ENCODE results near the gene PLD3. TPM values are rescaled to one million over a fixed set of nuclear protein-coding genes. Genes with fewer than 3 reads are reported as not detected.

Gene PLD3
- total RNA-seq, 2 experiments from 2014 or later = 109 to 114 TPM

- Histone ChIP-seq H3K4me1 (ENCODE audit: insufficient read depth, low read length, poor library complexity, severe bottlenecking) (no peaks in the 10 kb centered on the region), H3K79me2 (ENCODE audit: insufficient read depth, low read depth, low read length) (no peaks in the 10 kb centered on the region), H4K20me1 (ENCODE audit: insufficient read depth, low read length) (no peaks in the 10 kb centered on the region), H3K36me3 (ENCODE audit: insufficient read depth, low read length) (no peaks in the 10 kb centered on the region), H3K4me2 (ENCODE audit: low read length) (no peak within 1 kb of the TSS), H2AFZ (ENCODE audit: low read length) (no peak within 1 kb of the TSS), H3K9me2 (ENCODE audit: insufficient read depth, low read length) (no peaks in the 10 kb centered on the region), H3K4me3 (ENCODE audit: low read depth, low read length, poor library complexity, severe bottlenecking) (no peak within 1 kb of the TSS), H3K9me3 (ENCODE audit: low read length) (no peaks in the 10 kb centered on the region), H3K27ac (ENCODE audit: low read depth, low read length, poor library complexity, severe bottlenecking) (no peak within 1 kb of the TSS)
- TF ChIP-seq EZH2phosphoT487 (IDR thresholded peaks at IDR 0.05; ENCODE audit: borderline replicate concordance, low read depth, low read length) = no peak
- TF ChIP-seq, protein P1, sequence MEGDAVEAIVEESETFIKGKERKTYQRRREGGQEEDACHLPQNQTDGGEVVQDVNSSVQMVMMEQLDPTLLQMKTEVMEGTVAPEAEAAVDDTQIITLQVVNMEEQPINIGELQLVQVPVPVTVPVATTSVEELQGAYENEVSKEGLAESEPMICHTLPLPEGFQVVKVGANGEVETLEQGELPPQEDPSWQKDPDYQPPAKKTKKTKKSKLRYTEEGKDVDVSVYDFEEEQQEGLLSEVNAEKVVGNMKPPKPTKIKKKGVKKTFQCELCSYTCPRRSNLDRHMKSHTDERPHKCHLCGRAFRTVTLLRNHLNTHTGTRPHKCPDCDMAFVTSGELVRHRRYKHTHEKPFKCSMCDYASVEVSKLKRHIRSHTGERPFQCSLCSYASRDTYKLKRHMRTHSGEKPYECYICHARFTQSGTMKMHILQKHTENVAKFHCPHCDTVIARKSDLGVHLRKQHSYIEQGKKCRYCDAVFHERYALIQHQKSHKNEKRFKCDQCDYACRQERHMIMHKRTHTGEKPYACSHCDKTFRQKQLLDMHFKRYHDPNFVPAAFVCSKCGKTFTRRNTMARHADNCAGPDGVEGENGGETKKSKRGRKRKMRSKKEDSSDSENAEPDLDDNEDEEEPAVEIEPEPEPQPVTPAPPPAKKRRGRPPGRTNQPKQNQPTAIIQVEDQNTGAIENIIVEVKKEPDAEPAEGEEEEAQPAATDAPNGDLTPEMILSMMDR (conservative IDR thresholded peaks at IDR 0.05; ENCODE audit: low read length) = no peak
- ChIA-PET CTCF (ENCODE audit: unreplicated experiment) (no interaction called here), POLR2A (no interaction called here)
- no TSS peak for BruUV-seq (replicated peaks)
- no peak for DNase-seq (ENCODE audit: low spot score)
- intact Hi-C loops (cut with micrococcal nuclease; ENCODE audit: unreplicated experiment) = no loop called here
These were observed 41.7 kb downstream of the PLD3 start, which contains the start of gene HIPK4 for GRCh38 chr19:40390084-40390742. TSS of gene HIPK4 (minus strand) at chr19:40390181. CDS start at chr19:40389902, 279 bp downstream.

GRCh38 chr19:40392123-40392522, 43.6 kb downstream of the PLD3 start:
- Histone ChIP-seq H4K20me1 (ENCODE audit: insufficient read depth, low read length) (no peaks in the 10 kb centered on the region), H2AFZ (ENCODE audit: low read length) (no peak overlapping the region), H3K9me3 (ENCODE audit: low read length) (no peaks in the 10 kb centered on the region), H3K79me2 (ENCODE audit: insufficient read depth, low read depth, low read length) (no peaks in the 10 kb centered on the region), H3K4me2 (ENCODE audit: low read length) (no peak overlapping the region), H3K36me3 (ENCODE audit: insufficient read depth, low read length) (no peaks in the 10 kb centered on the region), H3K9me2 (ENCODE audit: insufficient read depth, low read length) (no peaks in the 10 kb centered on the region), H3K27ac (ENCODE audit: low read depth, low read length, poor library complexity, severe bottlenecking) (no peak overlapping the region), H3K4me1 (ENCODE audit: insufficient read depth, low read length, poor library complexity, severe bottlenecking) (no peaks in the 10 kb centered on the region), H3K4me3 (ENCODE audit: low read depth, low read length, poor library complexity, severe bottlenecking) (no peak overlapping the region)
- no peak for DNase-seq (ENCODE audit: low spot score)
- ChIA-PET POLR2A (no interaction called here), CTCF (ENCODE audit: unreplicated experiment) (no interaction called here)
- BruUV-seq (replicated peaks) = no TSS peak
- intact Hi-C loops (cut with micrococcal nuclease; ENCODE audit: unreplicated experiment) = no loop called here
- TF ChIP-seq EZH2phosphoT487 (IDR thresholded peaks at IDR 0.05; ENCODE audit: borderline replicate concordance, low read depth, low read length) = no peak
- TF ChIP-seq, protein P1 (conservative IDR thresholded peaks at IDR 0.05; ENCODE audit: low read length) = no peak

DNA sequence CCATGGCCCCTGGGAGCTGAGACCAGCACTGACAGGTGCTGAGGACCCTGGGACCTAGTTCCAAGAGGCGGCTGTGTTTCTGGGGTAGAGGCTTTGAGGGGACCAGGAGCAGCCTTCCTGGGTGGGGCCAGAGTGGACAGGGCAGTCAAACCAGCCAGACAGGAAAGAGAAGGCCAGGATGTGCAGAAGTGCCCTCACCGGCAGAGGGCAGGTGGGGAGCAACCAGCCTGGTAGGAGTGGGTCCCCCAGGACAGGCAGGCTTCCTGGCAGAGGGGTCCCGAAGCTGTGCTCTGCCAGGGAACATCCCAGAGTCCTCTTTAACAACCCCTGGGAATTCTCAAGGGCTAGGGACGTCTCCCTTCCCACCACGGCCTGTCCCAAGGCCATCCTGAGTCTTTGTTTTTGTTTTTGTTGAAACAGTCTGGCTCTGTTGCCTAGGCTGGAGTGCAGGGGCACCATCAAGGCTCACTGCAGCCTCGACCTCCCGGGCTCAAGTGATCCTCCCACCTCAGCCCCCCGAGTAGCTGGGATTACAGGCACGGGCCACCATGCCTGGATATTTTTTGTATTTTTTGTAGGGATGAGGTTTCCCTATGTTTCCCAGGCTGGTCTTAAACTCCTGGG, 44.5 kb downstream of the PLD3 start:
- CTCF ChIA-PET (ENCODE audit: unreplicated experiment) = no interaction called here
- POLR2A ChIA-PET = no interaction called here

More for the DNA sequence above, 44.5 kb downstream of the PLD3 start:
- H3K4me1 ChIP-seq (ENCODE audit: insufficient read depth, low read length, poor library complexity, severe bottlenecking) = no peaks in the 10 kb centered on the region
- BruUV-seq (replicated peaks) = no TSS peak
- H3K4me2 ChIP-seq (ENCODE audit: low read length) = no peak overlapping the region
- H3K36me3 ChIP-seq (ENCODE audit: insufficient read depth, low read length) = no peaks in the 10 kb centered on the region
- peak; percentile 51 for DNase-seq (ENCODE audit: low spot score)
- no peak for TF ChIP-seq EZH2phosphoT487 (IDR thresholded peaks at IDR 0.05; ENCODE audit: borderline replicate concordance, low read depth, low read length)
- TF ChIP-seq, protein P1 (conservative IDR thresholded peaks at IDR 0.05; ENCODE audit: low read length) = peak; percentile 63
- H4K20me1 ChIP-seq (ENCODE audit: insufficient read depth, low read length) = no peaks in the 10 kb centered on the region
- intact Hi-C loops (cut with micrococcal nuclease; ENCODE audit: unreplicated experiment) = loop anchor here (1.0 kb wide), 1 partner anchor 51 kb away; the partner anchor contains the start of gene SERTAD3
- H3K27ac ChIP-seq (ENCODE audit: low read depth, low read length, poor library complexity, severe bottlenecking) = no peak overlapping the region
- H3K9me3 ChIP-seq (ENCODE audit: low read length) = no peaks in the 10 kb centered on the region
- H3K9me2 ChIP-seq (ENCODE audit: insufficient read depth, low read length) = no peaks in the 10 kb centered on the region
- H3K79me2 ChIP-seq (ENCODE audit: insufficient read depth, low read depth, low read length) = no peaks in the 10 kb centered on the region
- no peak overlapping the region for H2AFZ ChIP-seq (ENCODE audit: low read length)
- H3K4me3 ChIP-seq (ENCODE audit: low read depth, low read length, poor library complexity, severe bottlenecking) = no peak overlapping the region
